Lower leg skin (tissue), 4 donors: ENCODE measurements around the gene DOCK11. TPM values are rescaled to one million over a fixed set of nuclear protein-coding genes. Genes with fewer than 3 reads are reported as not detected.
"Not testable (repeated sequence)": the region's sequence is repeated elsewhere in the genome, so short reads cannot be mapped to it uniquely, and the experiment has no call there.

Source experiments
- DNase-seq, 2 donors: peaks; one replicate each; pipeline ENCODE4 v3.0.0-alpha.2; 2019; ENCODE audit warnings: low spot score in 2 of 2
- H3K4me3 ChIP-seq: fragments of 200-600 bp; sonication (generic); 2 replicates; pipeline ENCODE4 v1.5.1; 2017; ENCODE audit warnings: mild to moderate bottlenecking, low read depth; ENCODE audit not compliant: poor library complexity, severe bottlenecking
- POLR2A ChIP-seq, 2 donors: fragments of 450-650 bp; IDR thresholded peaks; one replicate each; pipeline ENCODE4 v1.6.1; 2016 to 2017; ENCODE audit warnings: antibody characterized with exemption in 2 of 2, mild to moderate bottlenecking in 1 of 2, moderate library complexity in 1 of 2
- WGBS, 2 donors: methylation state at CpG; one replicate each; pipeline ENCODE4 v1.1.5; 2018; 5-methylcytosine and 5-hydroxymethylcytosine counted together
- intact Hi-C: fragments of 100-400 bp; cut with DNase I; formaldehyde crosslinking; loops from one replicate; pipeline ENCODE4 v1.15.0; 2023; ENCODE audit warnings: low total_unique reads
- total RNA-seq, 4 donors: library from RNA; depleted of rRNA; stranded (reverse); fragments of >200 nt; gene quantifications; one replicate each; pipeline ENCODE4 v1.1.0, GENCODE V29; 2016
- TF ChIP-seq, protein P1 (sequence below), 3 donors: fragments of 450-650 bp; IDR thresholded peaks; one replicate each; pipeline ENCODE4 v1.5.1; 2016; ENCODE audit warnings: antibody characterized with exemption in 3 of 3, mild to moderate bottlenecking in 3 of 3, moderate library complexity in 2 of 3

DOCK11 gene
- total RNA-seq, 4 donors from 2014 or later = 3.5 to 11.1 (median 5.5) TPM

DNA sequence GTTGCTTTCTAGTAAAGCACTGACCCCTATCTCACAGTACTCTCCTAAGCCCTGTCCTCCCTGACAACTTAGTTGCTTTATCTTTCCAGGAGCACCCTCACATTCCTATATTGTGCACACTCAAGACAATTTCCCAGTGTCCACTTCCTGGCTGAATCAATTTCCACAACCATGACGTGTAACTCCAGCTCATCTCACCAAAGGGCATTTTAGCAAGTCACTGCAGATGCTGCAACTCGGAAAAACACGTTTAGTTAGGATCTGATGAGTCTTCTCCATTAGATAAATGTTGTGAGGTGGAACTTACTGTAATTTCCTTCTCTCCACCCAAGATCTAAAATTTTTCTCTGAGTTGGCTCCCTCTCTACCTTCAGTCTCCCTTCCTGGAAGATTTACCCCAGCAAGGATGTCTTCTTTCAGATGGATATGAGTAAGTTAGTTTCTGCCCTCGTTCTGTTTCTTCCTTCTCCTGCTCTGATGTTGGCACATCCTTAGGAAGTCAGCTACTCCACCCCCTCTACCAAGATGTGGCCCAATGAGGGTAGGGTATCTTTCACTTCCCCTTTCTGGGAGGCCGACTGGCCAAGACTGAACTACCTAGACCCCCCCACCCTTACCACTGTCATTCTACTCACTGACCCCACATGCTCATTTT is 203.0 kb downstream of the DOCK11 start:
- DNase-seq = no peak
- 41 to 52% methylated on average over 5 of the region's 5 CpGs for WGBS, 2 donors
- intact Hi-C loops = no loop called here
- no peak for TF ChIP-seq POLR2A (IDR thresholded peaks at IDR 0.05)
- TF ChIP-seq, protein P1, sequence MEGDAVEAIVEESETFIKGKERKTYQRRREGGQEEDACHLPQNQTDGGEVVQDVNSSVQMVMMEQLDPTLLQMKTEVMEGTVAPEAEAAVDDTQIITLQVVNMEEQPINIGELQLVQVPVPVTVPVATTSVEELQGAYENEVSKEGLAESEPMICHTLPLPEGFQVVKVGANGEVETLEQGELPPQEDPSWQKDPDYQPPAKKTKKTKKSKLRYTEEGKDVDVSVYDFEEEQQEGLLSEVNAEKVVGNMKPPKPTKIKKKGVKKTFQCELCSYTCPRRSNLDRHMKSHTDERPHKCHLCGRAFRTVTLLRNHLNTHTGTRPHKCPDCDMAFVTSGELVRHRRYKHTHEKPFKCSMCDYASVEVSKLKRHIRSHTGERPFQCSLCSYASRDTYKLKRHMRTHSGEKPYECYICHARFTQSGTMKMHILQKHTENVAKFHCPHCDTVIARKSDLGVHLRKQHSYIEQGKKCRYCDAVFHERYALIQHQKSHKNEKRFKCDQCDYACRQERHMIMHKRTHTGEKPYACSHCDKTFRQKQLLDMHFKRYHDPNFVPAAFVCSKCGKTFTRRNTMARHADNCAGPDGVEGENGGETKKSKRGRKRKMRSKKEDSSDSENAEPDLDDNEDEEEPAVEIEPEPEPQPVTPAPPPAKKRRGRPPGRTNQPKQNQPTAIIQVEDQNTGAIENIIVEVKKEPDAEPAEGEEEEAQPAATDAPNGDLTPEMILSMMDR (IDR thresholded peaks at IDR 0.05) = no peak
- no peak overlapping the region for H3K4me3 ChIP-seq

DNA sequence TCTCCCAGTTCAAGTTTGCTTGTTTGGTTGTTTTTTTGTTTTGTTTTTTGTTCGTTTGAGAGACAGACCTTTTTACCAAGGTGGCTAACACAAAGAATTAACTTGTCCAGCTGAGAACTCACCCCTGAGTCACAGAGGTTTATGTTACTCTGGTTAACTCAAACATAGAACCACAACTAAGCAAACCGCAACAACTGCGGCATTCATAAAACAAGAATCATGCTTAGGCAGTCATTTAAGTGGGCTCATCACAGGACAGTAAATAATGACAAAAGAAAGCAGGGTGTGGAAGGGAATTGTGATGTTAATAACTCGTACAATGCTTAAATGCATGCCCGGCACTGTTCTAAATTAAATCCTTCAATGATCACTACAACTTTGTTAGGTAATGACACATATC is 207.1 kb downstream of the DOCK11 start:
- intact Hi-C loops = no loop called here
- no peak overlapping the region for H3K4me3 ChIP-seq
- TF ChIP-seq, protein P1 (IDR thresholded peaks at IDR 0.05) = no peak
- no peak for TF ChIP-seq POLR2A (IDR thresholded peaks at IDR 0.05)
- no peak for DNase-seq
- WGBS, 2 donors = 88 to 90% methylated on average over 5 of the region's 5 CpGs

DNA sequence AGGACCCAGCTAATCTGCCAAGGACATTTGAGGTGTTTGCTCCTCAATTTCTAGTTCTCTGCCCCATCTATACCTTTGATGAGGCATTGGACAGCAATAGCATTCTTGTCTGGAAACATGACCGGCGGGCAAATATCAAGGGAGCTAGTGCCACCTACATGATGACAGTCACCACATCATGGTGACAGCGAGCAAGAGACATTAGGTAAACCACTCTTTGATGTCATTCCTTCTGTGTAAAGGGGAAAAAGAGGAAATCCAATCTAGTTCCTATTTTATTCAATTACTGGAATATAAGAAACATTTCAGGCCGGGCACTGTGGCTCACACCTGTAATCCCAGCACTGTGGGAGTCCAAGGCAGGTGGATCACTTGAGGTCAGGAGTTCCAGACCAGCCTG is 211.1 kb downstream of the DOCK11 start:
- no peak for TF ChIP-seq POLR2A (IDR thresholded peaks at IDR 0.05)
- TF ChIP-seq, protein P1 (IDR thresholded peaks at IDR 0.05) = no peak
- 75 to 86% methylated on average over 3 to 4 of the region's 4 CpGs for WGBS, 2 donors

DNA sequence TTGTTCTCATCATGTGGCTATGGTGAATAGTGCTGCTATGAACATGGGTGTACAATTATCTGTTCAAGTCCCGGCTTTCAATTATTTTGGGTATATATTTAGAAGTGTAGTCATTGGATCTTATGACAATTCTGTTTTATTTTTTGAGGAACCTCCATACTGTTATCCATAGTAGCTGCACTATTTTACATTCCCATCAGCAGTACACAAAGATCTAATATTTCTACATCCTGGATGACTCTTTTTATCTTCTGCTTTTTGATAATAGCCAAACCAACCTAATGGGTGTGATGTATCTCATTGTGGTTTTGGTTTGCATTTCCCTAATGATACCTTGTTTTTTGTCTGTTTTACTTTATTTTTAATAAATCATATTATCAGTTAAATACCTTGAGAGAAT is 218.9 kb downstream of the DOCK11 start:
- no peak overlapping the region for H3K4me3 ChIP-seq
- intact Hi-C loops = no loop called here
- TF ChIP-seq, protein P1 (IDR thresholded peaks at IDR 0.05) = no peak
- no peak for TF ChIP-seq POLR2A (IDR thresholded peaks at IDR 0.05)
- 82 to 94% methylated on average over 1 of the region's 1 CpG for WGBS, 2 donors
- DNase-seq = no peak

More for the DNA sequence above, 211.1 kb downstream of the DOCK11 start:
- DNase-seq = no peak
- intact Hi-C loops = no loop called here
- no peak overlapping the region for H3K4me3 ChIP-seq

DNA sequence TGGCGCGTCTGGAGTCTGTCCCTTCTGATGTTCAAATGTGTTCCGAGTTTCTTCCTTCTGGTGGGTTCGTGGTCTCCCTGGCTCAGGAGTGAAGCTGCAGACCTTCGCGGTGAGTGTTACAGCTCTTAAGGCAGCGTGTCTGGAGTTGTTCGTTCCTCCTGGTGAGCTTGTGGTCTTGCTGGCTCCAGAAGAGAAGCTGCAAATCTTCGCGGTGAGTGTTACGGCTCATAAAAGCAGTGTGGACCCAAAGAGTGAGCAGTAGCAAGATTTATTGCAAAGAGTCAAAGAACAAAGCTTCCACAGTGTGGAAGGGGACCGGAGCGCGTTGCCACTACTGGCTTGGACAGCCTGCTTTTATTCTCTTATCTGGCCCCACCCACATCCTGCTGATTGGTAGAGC is 220.3 kb downstream of the DOCK11 start:
- not testable (repeated sequence) for DNase-seq
- 85% methylated on average over 12 to 14 of the region's 14 CpGs for WGBS, 2 donors

DNA sequence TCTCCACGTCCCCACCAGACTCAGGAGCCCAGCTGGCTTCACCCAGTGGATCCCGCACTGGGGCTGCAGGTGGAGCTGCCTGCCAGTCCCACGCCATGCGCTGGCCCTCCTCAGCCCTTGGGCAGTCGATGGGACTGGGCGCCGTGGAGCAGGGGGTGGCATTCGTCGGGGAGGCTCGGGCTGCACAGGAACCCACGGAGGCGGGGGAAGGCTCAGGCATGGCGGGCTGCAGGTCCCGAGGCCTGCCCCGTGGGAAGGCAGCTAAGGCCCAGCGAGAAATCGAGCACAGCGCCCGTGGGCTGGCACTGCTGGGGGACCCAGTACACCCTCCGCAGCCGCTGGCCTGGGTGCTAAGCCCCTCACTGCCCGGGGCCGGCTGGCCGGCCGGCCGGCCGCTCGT is 221.2 kb downstream of the DOCK11 start:
- intact Hi-C loops, H3K4me3 ChIP-seq, DNase-seq: not testable (repeated sequence)
- WGBS, 2 donors = 75 to 93% methylated on average over 2 to 28 of the region's 28 CpGs

More for the DNA sequence above, 220.3 kb downstream of the DOCK11 start:
- H3K4me3 ChIP-seq, intact Hi-C loops: not testable (repeated sequence)
